K562 (cell line): Measurements from ENCODE around the gene TBXAS1. TPM values are rescaled to one million over a fixed set of nuclear protein-coding genes. Genes with fewer than 3 reads are reported as not detected.

ENCODE experiments used
- ATAC-seq: fragments of 200-7000 bp; cut with Tn5 transposase; 3 replicates; pipeline ENCODE4 v1.9.1; 2020; ENCODE audit warnings: moderate library complexity
- BruUV-seq: library from RNA; stranded (reverse); fragments of 400-500 nt; replicated peaks from 2 replicates; lab custom pipeline; 2021; lab: Mats Ljungman, UMichigan
- CTCF ChIA-PET: fragments of 300-600 bp; formaldehyde crosslinking; extraction: SDS; loops from one replicate; lab custom pipeline; 2021; ENCODE audit warnings: low intra/inter-chr PET ratio; lab: Yijun Ruan, JAX
- POLR2A ChIA-PET: fragments of 300-600, 350-650 bp; sonication (Branson Sonifier 250); formaldehyde crosslinking; extraction: SDS; loops from one replicate; lab custom pipeline; 2021; ENCODE audit warnings: antibody characterized with exemption, inconsistent platforms; lab: Yijun Ruan, JAX
- DNase-seq, 4 experiments: peaks; one replicate each; pipeline versions ENCODE4 v3.0.0 to v3.0.0-alpha.2; 2011 to 2018; ENCODE audit warnings: low spot score in 3 of 4, mixed read lengths in 3 of 4; ENCODE audit errors: extremely low read depth in 1 of 4
- FAIRE-seq: peaks from 2 replicates; lab custom pipeline; 2011; peaks lifted over from hg19 to GRCh38; lab: Jason Lieb, UNC
- H2AFZ ChIP-seq: 2 replicates; pipeline ENCODE4 v1.6.0; 2011; ENCODE audit warnings: low read depth, low read length, control low read depth, inconsistent platforms
- H3K27ac ChIP-seq: fragments of 200-600 bp; 3 replicates; pipeline ENCODE4 v1.8.0; 2011; ENCODE audit warnings: low read depth, mild to moderate bottlenecking, control low read depth, inconsistent platforms, low read length, moderate library complexity, mixed read lengths; ENCODE audit errors: extremely low read depth
- H3K27me3 ChIP-seq, 2 experiments: fragments of 300-600 bp in 1 of 2; 2 replicates in 1 of 2; 3 replicates in 1 of 2; pipeline versions ENCODE4 v1.6.0 to v1.8.0; 2011; ENCODE audit warnings: inconsistent platforms in 2 of 2, low read length in 2 of 2, mild to moderate bottlenecking in 1 of 2, mixed read lengths in 1 of 2, moderate library complexity in 1 of 2; ENCODE audit not compliant: control insufficient read depth in 2 of 2, insufficient read depth in 2 of 2
- H3K36me3 ChIP-seq: fragments of 300-600 bp; 3 replicates; pipeline ENCODE4 v1.8.0; 2011; ENCODE audit warnings: mild to moderate bottlenecking, low read length, inconsistent platforms; ENCODE audit not compliant: control insufficient read depth, insufficient read depth
- H3K4me1 ChIP-seq, 2 experiments: fragments of 200-600 bp in 1 of 2; replicated peaks in 1 of 2; 2 replicates in 1 of 2; 3 replicates in 1 of 2; pipeline versions ENCODE4 v1.5.1 to v1.8.0; 2011; ENCODE audit warnings: inconsistent platforms in 2 of 2, low read length in 2 of 2, mild to moderate bottlenecking in 1 of 2, mixed read lengths in 1 of 2, moderate library complexity in 1 of 2; ENCODE audit not compliant: control insufficient read depth in 2 of 2, insufficient read depth in 2 of 2
- H3K4me2 ChIP-seq: 2 replicates; pipeline ENCODE4 v1.6.1; 2011; ENCODE audit warnings: low read length, control low read depth, inconsistent platforms, mixed read lengths; ENCODE audit not compliant: insufficient read depth
- H3K4me3 ChIP-seq: fragments of 200-600 bp; sonication (generic), shearing (Covaris generic); 2 replicates; pipeline ENCODE4 v1.5.1; 2016; ENCODE audit warnings: control low read depth, inconsistent platforms
- H3K79me2 ChIP-seq: fragments of 200-600 bp; 3 replicates; pipeline ENCODE4 v1.8.0; 2011; ENCODE audit warnings: low read length, inconsistent platforms; ENCODE audit not compliant: control insufficient read depth, insufficient read depth
- H3K9ac ChIP-seq, 2 experiments: 2 replicates each; pipeline versions ENCODE4 v1.6.0 to v1.6.1; 2011; ENCODE audit warnings: low read depth in 2 of 2, low read length in 2 of 2, control low read depth in 1 of 2, inconsistent platforms in 1 of 2, mild to moderate bottlenecking in 1 of 2, mixed read lengths in 1 of 2; ENCODE audit not compliant: insufficient read depth in 1 of 2
- H3K9me1 ChIP-seq: one replicate; pipeline ENCODE4 v1.6.0; 2011; ENCODE audit warnings: inconsistent platforms, mild to moderate bottlenecking, low read length, moderate library complexity; ENCODE audit not compliant: control insufficient read depth, insufficient read depth
- H3K9me3 ChIP-seq: replicated peaks from 2 replicates; pipeline ENCODE4 v1.5.1; 2011; ENCODE audit warnings: low read depth, low read length, inconsistent platforms; ENCODE audit not compliant: control insufficient read depth, insufficient read depth
- H4K20me1 ChIP-seq: replicated peaks from 2 replicates; pipeline ENCODE4 v1.6.1; 2011; ENCODE audit warnings: low read length, inconsistent platforms, mixed read lengths; ENCODE audit not compliant: control insufficient read depth, insufficient read depth
- CHD7 ChIP-seq: fragments of 200-600 bp; sonication (generic); IDR thresholded peaks from one replicate; pipeline ENCODE4 v1.6.1; 2012; ENCODE audit warnings: mild to moderate bottlenecking, low read depth, low read length, inconsistent platforms
- PCBP2 ChIP-seq: fragments of 200-400 bp; formaldehyde crosslinking; IDR thresholded peaks from 2 replicates; pipeline ENCODE4 v1.6.1; 2018; ENCODE audit warnings: low read length, low read depth, mild to moderate bottlenecking, moderate library complexity; ENCODE audit not compliant: poor library complexity, severe bottlenecking
- ZHX1 ChIP-seq: fragments of 150-350 bp; conservative IDR thresholded peaks from 2 replicates; pipeline ENCODE4 v1.6.1; 2014; ENCODE audit warnings: low read length
- ZNF263 ChIP-seq: sonication (generic); formaldehyde crosslinking; IDR thresholded peaks from 2 replicates; pipeline ENCODE4 v1.8.0; 2022; ENCODE audit warnings: mild to moderate bottlenecking, missing genetic modification reagents, borderline replicate concordance
- WGBS: fragments of 100-300 bp; shearing (Covaris generic); methylation state at CpG from one replicate; pipeline ENCODE4 v1.1.6; 2016; ENCODE audit warnings: low coverage, mixed read lengths; ENCODE audit not compliant: insufficient coverage; ENCODE audit errors: missing lambda C conversion rate; 5-methylcytosine and 5-hydroxymethylcytosine counted together
- in situ Hi-C: fragments of 300-500 bp; cut with MboI; formaldehyde crosslinking; loops from 4 replicates; pipeline ENCODE4 v1.15.0; 2018; ENCODE audit warnings: inconsistent platforms, mixed read lengths
- intact Hi-C: fragments of 100-400 bp; cut with micrococcal nuclease; formaldehyde crosslinking; loops from 2 replicates; pipeline ENCODE4 v1.14.2; 2022
- polyA plus RNA-seq, 8 experiments: library from polyadenylated mRNA; depleted of rRNA in 4 of 8; stranded (reverse) in 5 of 8; unstranded in 3 of 8; fragments of >200 nt; fragmentation: Nextera tagmentation in 2 of 8; fragmentation: Illumina TruSeq in 1 of 8; extraction: Ambion mirVana in 2 of 8; extraction: Trizol in 1 of 8; gene quantifications; 2 replicates each; pipeline versions ENCODE4 v1.2.1 to v1.2.3, GENCODE V29; 2011 to 2014; ENCODE audit warnings: inconsistent platforms in 1 of 8, missing spikeins in 1 of 8
- total RNA-seq, 7 experiments: library from RNA; depleted of rRNA in 6 of 7; stranded (reverse); fragments of >200 nt in 6 of 7; fragmentation: Illumina TruSeq in 2 of 7; extraction: Trizol in 2 of 7; gene quantifications; 2 replicates each; pipeline versions ENCODE4 v1.2.1 to v1.2.3, GENCODE V29; 2011 to 2021; ENCODE audit warnings: low replicate concordance in 1 of 7

The TBXAS1 gene
- total and polyA plus RNA-seq, 9 of the 15 experiments (the other 6 are each of a cell fraction or from before 2014, with no cell fraction given) = 1.1 to 8.3 (median 1.9) TPM

- BruUV-seq = no TSS peak
- ATAC-seq = no peak
- Histone ChIP-seq H3K9me3 (no peaks in the 10 kb centered on the region), H3K4me1 (no peaks in the 10 kb centered on the region), H3K9me1 (no peaks in the 10 kb centered on the region)
- DNase-seq = no peak
- no peak for TF ChIP-seq CHD7
- TF ChIP-seq ZHX1 = no peak
- peak; percentile 28 for TF ChIP-seq PCBP2
- TF ChIP-seq ZNF263 (CRISPR knock-in tag) = peak; percentile 86
- TF ChIP-seq, all 486 proteins: peak for 2
- Histone ChIP-seq H3K36me3 (peaks cover 27% of the 10 kb centered on the region), H2AFZ (no peak overlapping the region), H3K4me2 (no peak overlapping the region), H3K4me3 (no peak overlapping the region), H4K20me1 (no peaks in the 10 kb centered on the region), H3K27me3 (no peaks in the 10 kb centered on the region), H3K27ac (no peak overlapping the region), H3K9ac (no peak overlapping the region), H3K79me2 (no peaks in the 10 kb centered on the region)
- in situ Hi-C loops = no loop called here
- 37% methylated on average over 6 of the region's 7 CpGs for whole genome bisulfite sequencing
- ChIA-PET CTCF (no interaction called here), POLR2A (no interaction called here)
- intact Hi-C loops = no loop called here
- FAIRE-seq = no peak
Observed at GRCh38 chr7:140035400-140036223, 206.5 kb downstream of the TBXAS1 start.
